Motor neuron (in vitro differentiated cells): Measurements from ENCODE around the gene UQCR11. TPM values are rescaled to one million over a fixed set of nuclear protein-coding genes. Genes with fewer than 3 reads are reported as not detected.

Experiments used
- ATAC-seq, 8 experiments: fragments of 200-7000 bp; cut with Tn5 transposase; replicated peaks in 6 of 8; 2 replicates each; pipeline ENCODE4 v1.8.0; 2021; ENCODE audit warnings: mild to moderate bottlenecking in 8 of 8, moderate library complexity in 8 of 8
- H3K27ac ChIP-seq, 2 donors: fragments of 250-450 bp; sonication (Bioruptor Pico); 2 replicates each; pipeline ENCODE4 v1.9.0; 2021; ENCODE audit warnings: antibody characterized with exemption in 2 of 2, mild to moderate bottlenecking in 2 of 2, moderate library complexity in 1 of 2
- H3K4me1 ChIP-seq, 2 donors: fragments of 250-450 bp; sonication (Bioruptor Pico); replicated peaks in 1 of 2; 2 replicates each; pipeline ENCODE4 v1.6.1; 2021; ENCODE audit warnings: antibody characterized with exemption in 2 of 2, mild to moderate bottlenecking in 2 of 2, moderate library complexity in 1 of 2
- H3K4me3 ChIP-seq, 5 donors: fragments of 250-450 bp; sonication (Bioruptor Pico); 2 replicates each; pipeline ENCODE4 v1.9.0; 2021; ENCODE audit warnings: antibody characterized with exemption in 5 of 5, mild to moderate bottlenecking in 5 of 5, moderate library complexity in 4 of 5
- WGBS, 10 experiments: fragments of 450-650 bp; shearing (Covaris generic); methylation state at CpG; one replicate each; pipeline ENCODE4 v1.0.0; 2022; 5-methylcytosine and 5-hydroxymethylcytosine counted together
- in situ Hi-C, 9 experiments: fragments of 400-800 bp; cut with MboI; loops; one replicate each; pipeline ENCODE4 v1.15.0; 2021; ENCODE audit warnings: low sequenced_read_pairs in 9 of 9, low pct_unique_long_range_greater_than_20kb in 2 of 9; ENCODE audit not compliant: unreplicated experiment in 9 of 9
- total RNA-seq, 8 experiments: library from RNA; unstranded; fragments of 300-600 nt; gene quantifications; 2 replicates each; pipeline versions ENCODE4 v1.2.3 to v1.2.4, GENCODE V29; 2022

Gene UQCR11
- total RNA-seq, 8 experiments from 2014 or later = 92.4 to 219 (median 112) TPM

DNA sequence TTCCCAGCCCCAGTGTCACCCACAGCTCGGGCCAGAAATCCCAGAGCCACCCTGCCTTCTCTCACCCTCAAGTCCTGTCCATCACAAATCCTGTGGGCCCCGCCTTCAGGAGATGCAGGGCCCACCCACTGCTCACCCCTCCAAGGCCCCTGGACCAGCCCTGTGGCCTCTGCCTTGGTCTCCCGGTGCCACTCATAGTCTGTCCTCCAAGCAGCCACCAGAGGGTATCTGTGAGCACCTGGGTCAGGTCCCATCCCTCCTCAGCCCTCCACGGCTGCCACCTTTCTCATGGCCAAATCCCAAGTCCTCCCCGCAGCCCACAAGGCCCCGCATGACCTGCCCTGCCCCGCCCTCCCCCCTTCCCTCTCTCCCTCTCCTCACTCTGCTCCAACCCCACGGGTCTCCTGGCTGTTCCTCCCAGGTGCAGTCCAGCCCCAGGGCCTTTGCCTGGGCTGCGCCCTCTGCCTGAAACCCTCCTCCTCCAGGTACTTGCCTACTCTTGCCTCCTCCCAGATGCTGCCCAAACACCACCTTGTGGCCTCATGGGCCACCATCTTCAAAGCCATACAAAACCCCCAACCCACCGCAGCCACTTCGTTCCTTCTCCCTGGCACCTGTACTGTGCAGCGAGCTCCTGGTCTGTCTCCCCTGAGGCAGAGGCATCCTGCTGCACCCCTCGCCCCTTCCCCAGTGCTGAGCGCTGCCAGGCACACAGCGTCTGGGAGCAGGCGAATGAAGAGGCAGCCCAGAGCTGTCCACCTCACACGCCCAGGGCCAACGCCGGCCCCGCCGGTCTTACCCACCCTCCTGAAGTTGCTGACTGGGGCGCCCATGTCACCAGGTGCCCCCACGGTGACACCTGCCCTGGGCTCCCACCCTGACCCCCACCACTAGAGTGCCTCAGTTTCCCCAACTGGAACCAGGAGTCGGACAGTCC lies 13.2 kb upstream of the UQCR11 start:
- Histone ChIP-seq H3K27ac (no peak overlapping the region), H3K4me3 (no peak overlapping the region), H3K4me1 (no peaks in the 10 kb centered on the region)
- no CpG with 5 or more reads among the region's 24 CpGs for WGBS, 10 experiments
- peak; percentile 13 to 85 (median 36) for ATAC-seq
- in situ Hi-C loops = no loop called here

DNA sequence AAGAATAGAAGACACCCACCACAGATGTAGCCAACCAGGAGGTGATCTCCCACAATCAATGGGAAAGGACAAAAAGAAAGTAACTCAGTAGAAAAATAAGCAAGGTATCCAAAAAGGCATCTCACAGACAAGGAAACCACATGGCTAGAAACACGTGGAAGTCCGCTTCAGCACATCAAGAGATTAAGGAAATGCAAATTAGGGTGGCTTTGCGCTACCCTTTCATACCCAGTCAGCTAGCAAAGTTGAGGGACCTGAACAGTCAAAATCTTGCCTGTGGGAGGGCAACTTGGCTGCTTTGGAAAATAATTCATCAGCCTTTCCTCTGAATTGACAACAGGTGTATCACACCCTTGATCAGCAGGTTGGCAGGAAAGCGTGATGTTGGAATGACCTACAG lies 11.6 kb upstream of the UQCR11 start:
- in situ Hi-C loops = no loop called here
- H3K4me1 ChIP-seq = no peaks in the 10 kb centered on the region
- no peak for ATAC-seq
- no peak overlapping the region for H3K4me3 ChIP-seq
- no peak overlapping the region for H3K27ac ChIP-seq
- 57 to 100% (median 75%) methylated on average over 2 to 4 of the region's 4 CpGs; no CpG with 5 or more reads in 2 of the 10 experiments for WGBS, 10 experiments

DNA sequence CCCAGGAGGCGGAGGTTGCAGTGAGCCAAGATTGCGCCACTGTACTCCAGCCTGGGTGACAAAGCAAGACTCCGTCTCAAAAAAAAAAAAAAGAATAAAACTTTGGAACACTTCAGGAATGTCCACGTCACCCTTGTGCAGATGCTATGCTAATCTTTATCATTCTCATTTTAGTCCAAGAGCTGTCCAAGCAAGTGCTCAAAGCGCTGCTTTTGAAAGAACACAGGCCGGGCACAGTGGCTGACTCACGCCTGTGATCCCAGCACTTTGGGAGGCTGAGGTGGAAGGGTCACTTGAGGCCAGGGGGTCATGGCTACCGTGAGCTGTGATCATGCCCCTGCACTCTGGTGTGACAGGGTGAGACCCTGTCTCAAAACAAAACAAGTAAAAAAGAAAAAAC lies 11.1 kb upstream of the UQCR11 start:
- Histone ChIP-seq H3K4me3 (no peak overlapping the region), H3K27ac (no peak overlapping the region), H3K4me1 (no peaks in the 10 kb centered on the region)
- WGBS, 10 experiments = 45 to 100% (median 97%) methylated on average over 1 to 6 of the region's 8 CpGs; no CpG with 5 or more reads in 3 of the 10 experiments
- ATAC-seq = peak in 1 of 8 experiments; percentile 65
- in situ Hi-C loops = no loop called here

DNA sequence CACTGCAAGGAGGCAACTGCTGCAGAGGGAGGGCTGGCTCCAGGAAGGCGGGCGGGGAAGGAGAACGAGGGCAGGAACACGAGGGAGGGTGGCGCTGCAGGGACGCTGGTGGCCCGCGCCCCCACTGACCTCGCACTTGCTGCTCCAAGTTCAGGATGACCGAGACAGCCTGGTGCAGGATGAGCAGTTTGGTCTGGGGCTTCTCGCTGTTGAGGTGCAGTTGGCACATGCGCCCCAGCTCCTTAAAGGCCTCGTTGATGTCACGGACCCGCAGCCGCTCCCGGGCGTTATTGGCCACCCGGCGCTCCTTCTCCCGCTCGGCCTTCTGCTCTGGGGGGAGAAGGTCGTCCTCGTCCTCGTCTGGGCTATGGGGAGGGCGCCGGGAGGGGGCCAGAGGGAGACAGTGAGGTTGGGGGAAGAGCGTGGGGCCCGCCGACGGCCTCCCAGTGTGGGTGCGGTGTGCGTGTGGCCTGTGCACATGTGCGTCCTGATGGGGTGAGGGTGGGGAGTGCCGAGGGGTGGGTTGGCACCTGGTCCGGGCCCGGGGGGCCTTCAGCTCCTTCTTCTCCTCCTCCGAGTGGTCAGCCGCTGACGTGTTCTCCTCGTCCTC lies 10.0 kb upstream of the UQCR11 start:
- no peak overlapping the region for H3K4me3 ChIP-seq
- H3K27ac ChIP-seq = no peak overlapping the region
- in situ Hi-C loops = no loop called here
- H3K4me1 ChIP-seq = no peaks in the 10 kb centered on the region
- ATAC-seq = no peak
- WGBS, 10 experiments = 70 to 100% (median 97%) methylated on average over 1 to 5 of the region's 41 CpGs; no CpG with 5 or more reads in 5 of the 10 experiments

DNA sequence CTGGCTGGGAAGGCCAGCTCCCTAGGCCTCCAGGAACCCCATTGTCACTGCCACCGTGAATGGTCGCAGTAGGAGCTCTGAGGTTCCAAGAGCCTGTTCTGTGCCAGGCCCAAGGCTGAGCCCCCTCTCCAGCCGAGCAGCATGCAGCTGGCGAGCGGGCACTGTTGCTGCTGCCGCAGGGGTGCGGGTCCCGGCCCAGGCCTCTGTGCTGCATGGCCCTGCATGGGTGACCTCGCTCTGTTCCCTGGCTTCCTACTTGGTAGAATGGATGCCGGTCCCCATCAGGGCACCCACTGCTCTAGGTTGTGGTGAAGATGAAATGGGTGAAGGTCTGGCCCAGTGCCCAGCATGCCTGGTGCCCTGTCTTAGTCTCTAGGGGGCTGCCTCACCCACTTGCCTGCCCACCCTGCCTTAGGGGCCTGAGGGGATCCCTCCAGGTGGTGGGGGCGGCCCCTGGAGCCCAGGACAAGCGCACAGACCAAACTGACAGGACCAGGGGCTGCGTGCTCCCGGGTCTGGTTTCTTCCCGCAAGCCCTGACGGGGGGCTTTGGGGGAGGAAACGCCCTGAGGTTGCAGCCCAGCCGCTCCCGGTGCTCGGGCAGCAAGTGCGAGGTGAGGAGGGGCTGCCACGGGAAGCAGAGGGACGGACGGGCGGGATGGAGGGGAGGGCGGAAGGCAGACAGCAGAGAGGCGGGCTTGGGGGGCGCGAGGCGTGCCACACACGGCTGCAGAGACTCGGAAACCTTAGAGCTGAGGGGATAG lies 8.7 kb upstream of the UQCR11 start:
- Histone ChIP-seq H3K4me1 (no peaks in the 10 kb centered on the region), H3K4me3 (no peak overlapping the region), H3K27ac (no peak overlapping the region)
- no peak for ATAC-seq
- in situ Hi-C loops = no loop called here
- WGBS, 10 experiments = 100% methylated on average over 1 to 3 of the region's 32 CpGs; no CpG with 5 or more reads in 7 of the 10 experiments

DNA sequence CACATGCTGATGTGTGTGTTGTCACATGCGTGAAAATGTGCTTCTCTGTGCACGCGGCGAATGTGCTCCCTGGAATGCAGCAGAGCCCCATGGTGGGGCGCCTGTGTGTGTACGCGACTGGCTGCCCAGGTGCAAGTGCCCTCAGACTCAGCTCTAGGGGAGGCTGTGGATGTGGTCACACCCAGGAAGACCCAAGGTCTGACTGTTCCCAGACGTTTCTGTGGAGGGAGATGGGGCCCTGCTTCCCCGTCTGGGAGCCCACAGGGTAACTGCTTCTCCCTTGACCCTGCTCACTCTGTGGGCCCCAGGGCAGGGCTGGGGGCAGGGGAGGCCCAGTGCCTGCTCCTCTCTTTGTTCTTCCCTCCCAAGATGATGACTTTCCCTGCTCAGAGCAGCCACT lies 7.9 kb upstream of the UQCR11 start:
- Histone ChIP-seq H3K4me1 (no peaks in the 10 kb centered on the region), H3K4me3 (no peak overlapping the region), H3K27ac (no peak overlapping the region)
- in situ Hi-C loops = no loop called here
- ATAC-seq = peak in 3 of 8 experiments; percentile 10 to 15 (median 14)
- no CpG with 5 or more reads among the region's 9 CpGs for WGBS, 10 experiments

DNA sequence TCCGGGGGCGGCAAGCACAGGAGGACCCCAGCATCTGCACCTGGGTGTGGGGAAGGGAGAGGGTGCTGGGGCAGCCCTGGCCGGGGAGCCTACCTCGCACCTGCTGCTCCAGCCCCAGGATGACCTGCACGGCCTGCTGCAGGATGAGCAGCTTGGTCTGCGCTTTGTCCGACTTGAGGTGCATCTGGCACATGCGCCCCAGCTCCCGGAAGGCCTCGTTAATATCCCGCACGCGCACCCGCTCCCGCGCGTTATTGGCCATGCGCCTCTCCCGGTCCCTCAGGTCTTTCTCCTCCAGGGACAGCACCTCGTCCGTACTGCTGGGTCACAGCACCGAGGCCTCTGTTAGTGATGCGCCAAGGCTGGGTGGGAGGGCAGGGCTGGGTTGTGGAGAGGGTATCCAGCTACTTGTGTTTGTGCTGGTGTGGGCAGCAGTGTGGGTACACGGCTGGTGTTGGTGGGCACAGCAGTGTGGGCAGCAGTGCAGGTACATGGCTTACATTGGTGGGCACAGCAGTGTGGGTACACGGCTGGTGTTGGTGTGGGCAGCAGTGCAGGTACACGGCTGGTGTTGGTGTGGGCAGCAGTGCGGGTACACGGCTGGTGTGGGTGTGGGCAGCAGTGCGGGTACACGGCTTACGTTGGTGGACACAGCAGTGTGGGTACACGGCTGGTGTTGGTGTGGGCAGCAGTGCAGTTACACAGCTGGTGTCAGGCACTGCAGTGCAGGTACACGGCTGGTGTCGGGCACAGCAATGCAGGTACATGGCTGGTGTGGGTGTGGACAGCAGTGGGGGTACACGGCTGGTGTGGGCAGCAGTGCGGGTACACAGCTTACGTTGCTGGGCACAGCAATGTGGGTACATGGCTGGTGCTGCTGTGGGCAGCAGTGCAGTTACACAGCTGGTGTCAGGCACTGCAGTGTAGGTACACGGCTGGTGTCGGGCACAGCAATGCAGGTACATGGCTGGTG lies 7.1 kb upstream of the UQCR11 start:
- ATAC-seq = peak in 3 of 8 experiments; percentile 2 to 10 (median 8)
- in situ Hi-C loops = no loop called here
- 90 to 100% (median 100%) methylated on average over 1 to 7 of the region's 39 CpGs; no CpG with 5 or more reads in 3 of the 10 experiments for WGBS, 10 experiments
- Histone ChIP-seq H3K4me1 (no peaks in the 10 kb centered on the region), H3K4me3 (no peak overlapping the region), H3K27ac (no peak overlapping the region)

DNA sequence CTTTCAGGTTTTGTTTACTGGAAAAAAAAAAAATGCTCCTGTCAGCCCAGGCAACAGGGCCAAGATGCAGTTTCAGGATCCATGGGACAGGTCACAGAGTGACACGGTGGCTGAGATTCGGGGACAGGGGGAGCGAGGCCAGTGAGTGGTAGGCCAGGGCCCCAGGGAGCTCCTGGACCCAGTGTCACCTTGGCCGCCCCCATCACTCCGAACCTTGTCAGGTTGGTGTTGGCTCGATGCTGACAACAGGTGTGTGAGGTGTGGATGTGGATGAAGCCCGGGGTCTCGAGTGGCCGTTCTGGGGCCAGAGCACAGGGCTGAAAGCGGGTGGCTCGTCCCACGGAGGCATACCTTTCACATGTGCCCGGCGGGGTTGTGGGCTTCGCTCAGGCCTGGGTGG lies 6.1 kb upstream of the UQCR11 start:
- WGBS, 10 experiments = 83 to 100% (median 100%) methylated on average over 1 to 5 of the region's 15 CpGs; no CpG with 5 or more reads in 5 of the 10 experiments
- ATAC-seq = no peak

DNA sequence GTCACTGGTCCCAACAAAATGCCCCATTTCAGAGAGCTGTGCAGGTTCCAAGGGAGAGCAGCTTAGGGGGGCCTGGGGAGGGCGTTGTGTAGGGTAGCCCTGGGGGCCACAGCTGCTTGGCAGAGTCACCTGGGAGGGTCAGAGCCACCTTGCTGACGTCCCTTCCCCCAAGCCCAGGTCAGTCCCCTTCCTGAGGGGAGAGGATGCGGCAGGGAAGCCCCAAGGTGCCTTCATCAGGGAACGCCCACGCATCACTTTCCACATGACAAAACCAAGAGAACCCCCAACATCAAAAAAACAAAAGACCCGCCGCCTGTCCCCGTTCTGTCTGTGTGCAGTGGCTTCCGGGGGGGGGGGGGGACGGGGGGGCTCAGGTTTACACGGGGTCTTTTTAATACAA lies 5.3 kb upstream of the UQCR11 start:
- H3K4me1 ChIP-seq = peaks cover 0 to 5% of the 10 kb centered on the region in 2 donors
- H3K27ac ChIP-seq = no peak overlapping the region
- WGBS, 10 experiments = no CpG with 5 or more reads among the region's 11 CpGs
- in situ Hi-C loops = no loop called here
- no peak for ATAC-seq
- no peak overlapping the region for H3K4me3 ChIP-seq

More for the DNA sequence above, 6.1 kb upstream of the UQCR11 start:
- Histone ChIP-seq H3K27ac (no peak overlapping the region), H3K4me1 (peaks cover 0 to 2% of the 10 kb centered on the region in 2 donors), H3K4me3 (no peak overlapping the region)
- in situ Hi-C loops = no loop called here

DNA sequence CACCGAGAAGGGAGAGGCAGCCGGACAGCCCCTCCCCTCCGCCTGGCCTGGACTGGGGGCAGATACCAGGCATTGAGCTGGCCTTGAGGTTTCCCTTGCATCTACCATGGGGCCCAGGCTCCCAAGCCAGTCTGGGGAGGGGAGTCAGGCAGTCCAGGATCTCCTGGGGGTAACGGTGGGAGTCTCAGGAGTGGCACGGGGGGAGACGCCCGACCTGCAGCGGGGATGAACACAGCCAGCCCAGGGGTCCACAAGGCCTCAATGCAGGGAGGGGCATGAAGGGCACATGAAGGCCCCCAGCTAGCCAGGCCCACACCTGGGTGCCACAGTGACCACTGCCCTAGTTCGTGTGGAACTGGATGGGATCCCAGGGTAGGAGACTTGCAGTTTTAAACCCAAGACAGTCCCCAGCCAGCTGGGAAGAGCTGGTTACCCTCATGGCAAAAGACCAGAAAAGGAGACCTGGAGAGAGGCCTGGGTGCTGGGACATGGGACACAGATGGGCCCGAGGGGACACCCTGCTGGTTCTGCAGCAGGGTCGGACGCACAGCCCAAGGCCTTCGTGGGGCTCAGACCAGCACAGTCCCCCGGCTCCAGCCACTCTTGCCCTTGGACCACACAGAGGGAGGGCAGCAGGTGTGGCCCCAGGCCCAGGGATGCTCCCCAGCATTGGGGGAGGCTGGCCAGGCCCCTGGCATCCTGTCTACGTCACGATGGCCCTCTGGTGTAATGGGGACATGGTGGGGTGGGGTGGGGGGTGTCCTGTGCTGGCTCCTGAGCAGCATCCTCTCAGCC lies 4.6 kb upstream of the UQCR11 start:
- Histone ChIP-seq H3K27ac (no peak overlapping the region), H3K4me1 (peaks cover 0 to 5% of the 10 kb centered on the region in 2 donors), H3K4me3 (no peak overlapping the region)
- WGBS, 10 experiments = 80 to 100% (median 100%) methylated on average over 2 to 4 of the region's 16 CpGs; no CpG with 5 or more reads in 5 of the 10 experiments
- in situ Hi-C loops = no loop called here
- ATAC-seq = no peak

DNA sequence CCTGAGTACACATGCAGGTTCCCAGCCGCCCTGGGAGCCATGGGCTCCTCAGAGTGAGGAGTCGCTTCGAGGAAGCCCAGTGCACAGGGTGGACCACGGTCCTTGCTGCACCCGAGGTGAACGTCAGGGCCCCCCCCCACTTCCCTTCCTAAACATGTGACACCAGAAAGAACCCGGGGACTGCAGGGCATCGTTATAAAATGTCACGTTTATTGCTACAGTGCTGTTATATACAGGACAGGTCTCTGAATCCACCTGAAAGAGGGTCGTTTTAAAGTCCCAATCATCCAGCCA lies 3.8 kb upstream of the UQCR11 start:
- no peak for ATAC-seq
- in situ Hi-C loops = no loop called here
- no peak overlapping the region for H3K4me3 ChIP-seq
- H3K4me1 ChIP-seq = peaks cover 5 to 9% of the 10 kb centered on the region in 2 donors
- no peak overlapping the region for H3K27ac ChIP-seq
- WGBS, 10 experiments = 0 to 78% (median 28%) methylated on average over 1 to 5 of the region's 10 CpGs; no CpG with 5 or more reads in 4 of the 10 experiments
